HEK293 (cell line): ENCODE results near the gene MYADML2.

Experiments used
- EGR2 ChIP-seq: fragments of 450-650 bp; formaldehyde crosslinking; IDR thresholded peaks from 2 replicates; pipeline ENCODE4 v1.5.1; 2016; ENCODE audit warnings: low read depth, missing biosample characterization, missing genetic modification characterization
- GLIS1 ChIP-seq: fragments of 450-650 bp; formaldehyde crosslinking; IDR thresholded peaks from 2 replicates; pipeline ENCODE4 v1.5.1; 2016; ENCODE audit warnings: missing biosample characterization, missing genetic modification characterization
- MZF1 ChIP-seq: fragments of 450-650 bp; formaldehyde crosslinking; IDR thresholded peaks from 2 replicates; pipeline ENCODE4 v1.5.1; 2017; ENCODE audit warnings: missing biosample characterization, missing genetic modification characterization, borderline replicate concordance
- OSR2 ChIP-seq: fragments of 450-650 bp; formaldehyde crosslinking; IDR thresholded peaks from 2 replicates; pipeline ENCODE4 v1.5.1; 2016; ENCODE audit warnings: missing biosample characterization, missing genetic modification characterization
- PATZ1 ChIP-seq: fragments of 450-650 bp; formaldehyde crosslinking; IDR thresholded peaks from 2 replicates; pipeline ENCODE4 v1.5.1; 2016; ENCODE audit warnings: missing biosample characterization, missing genetic modification characterization
- PRDM4 ChIP-seq: fragments of 450-650 bp; formaldehyde crosslinking; IDR thresholded peaks from 2 replicates; pipeline ENCODE4 v1.5.1; 2017; ENCODE audit warnings: missing biosample characterization, missing genetic modification characterization
- TSHZ1 ChIP-seq: fragments of 450-650 bp; formaldehyde crosslinking; IDR thresholded peaks from 2 replicates; pipeline ENCODE4 v1.5.1; 2016; ENCODE audit warnings: missing biosample characterization, missing genetic modification characterization, borderline replicate concordance
- YY1 ChIP-seq: fragments of 450-650 bp; formaldehyde crosslinking; IDR thresholded peaks from 2 replicates; pipeline ENCODE4 v1.5.1; 2018; ENCODE audit warnings: missing biosample characterization, missing genetic modification characterization
- YY2 ChIP-seq: fragments of 450-650 bp; formaldehyde crosslinking; IDR thresholded peaks from 2 replicates; pipeline ENCODE4 v1.5.1; 2016; ENCODE audit warnings: missing biosample characterization, missing genetic modification characterization
- ZFHX2 ChIP-seq: fragments of 450-650 bp; formaldehyde crosslinking; conservative IDR thresholded peaks from 2 replicates; pipeline ENCODE4 v1.5.1; 2016; ENCODE audit warnings: missing biosample characterization, missing genetic modification characterization
- ZNF157 ChIP-seq: fragments of 450-650 bp; formaldehyde crosslinking; IDR thresholded peaks from 2 replicates; pipeline ENCODE4 v1.5.1; 2016; ENCODE audit warnings: missing biosample characterization, missing genetic modification characterization
- ZNF169 ChIP-seq: fragments of 450-650 bp; formaldehyde crosslinking; IDR thresholded peaks from 2 replicates; pipeline ENCODE4 v1.5.1; 2016; ENCODE audit warnings: missing biosample characterization, missing genetic modification characterization
- ZNF214 ChIP-seq: fragments of 450-650 bp; formaldehyde crosslinking; IDR thresholded peaks from 2 replicates; pipeline ENCODE4 v1.5.1; 2017; ENCODE audit warnings: missing biosample characterization, mild to moderate bottlenecking, missing genetic modification characterization, borderline replicate concordance
- ZNF488 ChIP-seq: fragments of 450-650 bp; formaldehyde crosslinking; IDR thresholded peaks from 2 replicates; pipeline ENCODE4 v1.5.1; 2016; ENCODE audit warnings: missing biosample characterization, missing genetic modification characterization
- ZNF544 ChIP-seq: fragments of 450-650 bp; formaldehyde crosslinking; IDR thresholded peaks from 2 replicates; pipeline ENCODE4 v1.5.0; 2017; ENCODE audit warnings: missing biosample characterization, missing genetic modification characterization
- ZNF658 ChIP-seq: fragments of 450-650 bp; formaldehyde crosslinking; IDR thresholded peaks from 2 replicates; pipeline ENCODE4; 2016; ENCODE audit warnings: missing biosample characterization, missing genetic modification characterization
- ZNF791 ChIP-seq: fragments of 450-650 bp; formaldehyde crosslinking; IDR thresholded peaks from 2 replicates; pipeline ENCODE4 v1.5.1; 2016; ENCODE audit warnings: missing biosample characterization, missing genetic modification characterization
- ZSCAN23 ChIP-seq: fragments of 450-650 bp; formaldehyde crosslinking; IDR thresholded peaks from 2 replicates; pipeline ENCODE4 v1.5.1; 2016; ENCODE audit warnings: missing biosample characterization, missing genetic modification characterization
- TF ChIP-seq, protein P1 (sequence below): fragments of 450-650 bp; formaldehyde crosslinking; IDR thresholded peaks from 2 replicates; pipeline ENCODE4 v1.5.1; 2016; ENCODE audit warnings: missing biosample characterization, missing genetic modification characterization
- TF ChIP-seq, protein P2 (sequence below): fragments of 450-650 bp; formaldehyde crosslinking; IDR thresholded peaks from 2 replicates; pipeline ENCODE4 v1.5.1; 2016; ENCODE audit warnings: missing biosample characterization, missing genetic modification characterization
- TF ChIP-seq, protein P3 (sequence below): sonication (generic); formaldehyde crosslinking; IDR thresholded peaks from 2 replicates; pipeline ENCODE4 v1.8.1; 2022; ENCODE audit warnings: mild to moderate bottlenecking, moderate library complexity, missing genetic modification reagents
- TF ChIP-seq, protein P4 (sequence below): fragments of 450-650 bp; formaldehyde crosslinking; IDR thresholded peaks from 2 replicates; pipeline ENCODE4 v1.5.1; 2016; ENCODE audit warnings: missing biosample characterization, missing genetic modification characterization, borderline replicate concordance

The MYADML2 gene

DNA sequence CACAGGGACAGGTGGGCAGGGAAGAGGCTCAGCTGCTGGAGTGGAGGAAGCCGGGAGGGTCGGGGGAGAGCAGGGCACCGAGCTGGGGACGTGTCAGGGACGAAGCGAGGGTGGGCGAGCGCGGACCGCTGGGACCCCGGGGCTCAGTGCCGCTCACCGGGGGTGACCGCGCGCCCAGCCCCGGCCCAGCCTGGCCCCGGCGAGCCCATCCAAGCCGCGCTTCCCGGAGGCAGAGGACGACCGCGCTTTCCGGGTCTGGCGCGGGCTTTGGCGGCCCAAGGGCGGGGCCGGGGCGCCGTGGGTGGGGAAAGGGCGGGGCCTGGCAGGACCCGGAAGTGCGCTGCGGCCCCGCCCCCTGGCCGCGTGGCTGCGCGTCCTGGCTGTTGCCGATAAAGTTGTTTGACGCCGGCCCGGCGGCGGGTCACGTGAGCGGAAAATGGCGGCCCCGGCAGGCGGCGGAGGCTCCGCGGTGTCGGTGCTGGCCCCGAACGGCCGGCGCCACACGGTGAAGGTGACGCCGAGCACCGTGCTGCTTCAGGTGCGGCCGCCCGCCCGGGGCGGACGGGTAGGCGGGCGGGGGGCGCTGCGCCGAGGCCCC, 30.3 kb upstream of the MYADML2 start, which contains the start of gene ASPSCR1 (continued):
- TF ChIP-seq, protein P1, sequence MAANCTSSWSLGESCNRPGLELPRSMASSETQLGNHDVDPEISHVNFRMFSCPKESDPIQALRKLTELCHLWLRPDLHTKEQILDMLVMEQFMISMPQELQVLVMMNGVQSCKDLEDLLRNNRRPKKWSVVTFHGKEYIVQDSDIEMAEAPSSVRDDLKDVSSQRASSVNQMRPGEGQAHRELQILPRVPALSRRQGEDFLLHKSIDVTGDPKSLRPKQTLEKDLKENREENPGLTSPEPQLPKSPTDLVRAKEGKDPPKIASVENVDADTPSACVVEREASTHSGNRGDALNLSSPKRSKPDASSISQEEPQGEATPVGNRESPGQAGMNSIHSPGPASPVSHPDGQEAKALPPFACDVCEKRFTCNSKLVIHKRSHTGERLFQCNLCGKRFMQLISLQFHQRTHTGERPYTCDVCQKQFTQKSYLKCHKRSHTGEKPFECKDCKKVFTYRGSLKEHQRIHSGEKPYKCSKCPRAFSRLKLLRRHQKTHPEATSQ (tag by site-specific recombination), result no peak
- TF ChIP-seq, protein P2, sequence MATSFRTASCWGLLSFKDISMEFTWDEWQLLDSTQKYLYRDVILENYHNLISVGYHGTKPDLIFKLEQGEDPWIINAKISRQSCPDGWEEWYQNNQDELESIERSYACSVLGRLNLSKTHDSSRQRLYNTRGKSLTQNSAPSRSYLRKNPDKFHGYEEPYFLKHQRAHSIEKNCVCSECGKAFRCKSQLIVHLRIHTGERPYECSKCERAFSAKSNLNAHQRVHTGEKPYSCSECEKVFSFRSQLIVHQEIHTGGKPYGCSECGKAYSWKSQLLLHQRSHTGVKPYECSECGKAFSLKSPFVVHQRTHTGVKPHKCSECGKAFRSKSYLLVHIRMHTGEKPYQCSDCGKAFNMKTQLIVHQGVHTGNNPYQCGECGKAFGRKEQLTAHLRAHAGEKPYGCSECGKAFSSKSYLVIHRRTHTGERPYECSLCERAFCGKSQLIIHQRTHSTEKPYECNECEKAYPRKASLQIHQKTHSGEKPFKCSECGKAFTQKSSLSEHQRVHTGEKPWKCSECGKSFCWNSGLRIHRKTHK, result no peak
- no peak for TF ChIP-seq MZF1
- TF ChIP-seq TSHZ1, result no peak
- no peak; the same call in 1 of the 2 replicates for TF ChIP-seq OSR2
- TF ChIP-seq GLIS1, result peak; percentile 53; the same call in 1 of the 2 replicates
- TF ChIP-seq ZFHX2, result peak; percentile 57
- TF ChIP-seq ZNF157, result no peak
- TF ChIP-seq, protein P3, sequence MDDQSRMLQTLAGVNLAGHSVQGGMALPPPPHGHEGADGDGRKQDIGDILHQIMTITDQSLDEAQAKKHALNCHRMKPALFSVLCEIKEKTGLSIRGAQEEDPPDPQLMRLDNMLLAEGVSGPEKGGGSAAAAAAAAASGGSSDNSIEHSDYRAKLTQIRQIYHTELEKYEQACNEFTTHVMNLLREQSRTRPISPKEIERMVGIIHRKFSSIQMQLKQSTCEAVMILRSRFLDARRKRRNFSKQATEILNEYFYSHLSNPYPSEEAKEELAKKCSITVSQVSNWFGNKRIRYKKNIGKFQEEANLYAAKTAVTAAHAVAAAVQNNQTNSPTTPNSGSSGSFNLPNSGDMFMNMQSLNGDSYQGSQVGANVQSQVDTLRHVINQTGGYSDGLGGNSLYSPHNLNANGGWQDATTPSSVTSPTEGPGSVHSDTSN (CRISPR knock-in tag), result peak; percentile 71; the same call in 1 of the 2 replicates
- no peak for TF ChIP-seq ZNF214 (tag by site-specific recombination)
- TF ChIP-seq ZNF544, result no peak
- TF ChIP-seq ZNF658, result no peak
- TF ChIP-seq, protein P4, sequence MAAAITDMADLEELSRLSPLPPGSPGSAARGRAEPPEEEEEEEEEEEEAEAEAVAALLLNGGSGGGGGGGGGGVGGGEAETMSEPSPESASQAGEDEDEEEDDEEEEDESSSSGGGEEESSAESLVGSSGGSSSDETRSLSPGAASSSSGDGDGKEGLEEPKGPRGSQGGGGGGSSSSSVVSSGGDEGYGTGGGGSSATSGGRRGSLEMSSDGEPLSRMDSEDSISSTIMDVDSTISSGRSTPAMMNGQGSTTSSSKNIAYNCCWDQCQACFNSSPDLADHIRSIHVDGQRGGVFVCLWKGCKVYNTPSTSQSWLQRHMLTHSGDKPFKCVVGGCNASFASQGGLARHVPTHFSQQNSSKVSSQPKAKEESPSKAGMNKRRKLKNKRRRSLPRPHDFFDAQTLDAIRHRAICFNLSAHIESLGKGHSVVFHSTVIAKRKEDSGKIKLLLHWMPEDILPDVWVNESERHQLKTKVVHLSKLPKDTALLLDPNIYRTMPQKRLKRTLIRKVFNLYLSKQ (tag by site-specific recombination), result no peak
- TF ChIP-seq PATZ1 (tag by site-specific recombination), result peak; percentile 16; the same call in 1 of the 2 replicates
- no peak for TF ChIP-seq ZNF169 (tag by site-specific recombination)
- TF ChIP-seq PRDM4 (tag by site-specific recombination), result 0 out of 2 replicates have a peak, but pooled peaks have one; percentile 8
- TF ChIP-seq YY2, result peak; percentile 73; the same call in 1 of the 2 replicates
- TF ChIP-seq ZNF488 (tag by site-specific recombination), result no peak
- TF ChIP-seq ZNF791 (tag by site-specific recombination), result no peak
- TF ChIP-seq ZSCAN23 (tag by site-specific recombination), result no peak
- TF ChIP-seq EGR2 (tag by site-specific recombination), result 0 out of 2 replicates have a peak, but pooled peaks have one; percentile 4
- TF ChIP-seq YY1, result peak; percentile 93
